T-helper 2 cell treated with Interferon-gamma antibody and Interleukin-4, amounts not matched to agents 100 ng/mL and 5 ng/mL, for 36 hours (primary cell): Measurements from ENCODE around the gene FBLN2. TPM values are rescaled to one million over a fixed set of nuclear protein-coding genes. Genes with fewer than 3 reads are reported as not detected.

Source experiments
- intact Hi-C: fragments of 100-400 bp; cut with micrococcal nuclease; formaldehyde crosslinking; loops from one replicate; pipeline ENCODE4 v1.15.1; 2023
- total RNA-seq: library from RNA; stranded (reverse); gene quantifications from 2 replicates; pipeline ENCODE4 v1.2.3, GENCODE V29; 2022

The FBLN2 gene
- total RNA-seq, 1 donor from 2014 or later: not detected

DNA sequence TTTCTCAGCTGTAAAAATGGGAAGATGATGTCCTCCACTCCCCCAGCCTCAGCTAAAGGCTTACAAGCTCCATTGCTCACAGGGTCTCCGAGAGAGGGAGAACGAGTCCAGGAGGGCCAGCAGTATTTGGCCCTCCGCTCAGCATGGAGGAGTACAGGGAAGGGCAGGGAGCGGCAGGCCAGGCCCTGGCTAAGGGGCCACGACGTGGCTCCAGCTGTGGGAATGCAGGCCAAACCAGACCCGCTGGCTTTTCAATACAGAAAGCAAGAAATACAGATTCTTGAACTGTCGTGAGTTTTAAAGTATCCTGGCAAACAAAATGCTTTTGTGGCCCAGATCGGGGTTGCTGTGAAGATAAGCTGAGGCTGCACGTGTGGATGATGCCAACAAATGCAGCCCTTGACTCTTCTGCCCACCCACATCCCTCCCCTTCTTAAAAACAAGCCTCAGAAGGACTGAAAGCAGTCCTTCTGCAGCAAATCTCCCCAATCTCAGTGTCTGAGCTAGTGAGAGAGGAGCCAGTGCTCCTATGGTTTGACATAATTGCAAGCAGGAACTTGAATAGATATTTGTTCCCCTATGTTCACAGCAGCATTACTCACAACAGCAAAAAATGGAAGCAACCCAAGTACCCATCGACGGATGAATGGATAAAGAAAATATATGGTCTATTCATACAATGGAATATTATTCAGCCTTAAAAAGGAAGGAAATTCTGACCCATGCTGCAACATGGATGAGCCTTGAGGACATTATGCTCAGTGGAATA, 18.5 kb upstream of the FBLN2 start:
- intact Hi-C loops: no loop called here

DNA sequence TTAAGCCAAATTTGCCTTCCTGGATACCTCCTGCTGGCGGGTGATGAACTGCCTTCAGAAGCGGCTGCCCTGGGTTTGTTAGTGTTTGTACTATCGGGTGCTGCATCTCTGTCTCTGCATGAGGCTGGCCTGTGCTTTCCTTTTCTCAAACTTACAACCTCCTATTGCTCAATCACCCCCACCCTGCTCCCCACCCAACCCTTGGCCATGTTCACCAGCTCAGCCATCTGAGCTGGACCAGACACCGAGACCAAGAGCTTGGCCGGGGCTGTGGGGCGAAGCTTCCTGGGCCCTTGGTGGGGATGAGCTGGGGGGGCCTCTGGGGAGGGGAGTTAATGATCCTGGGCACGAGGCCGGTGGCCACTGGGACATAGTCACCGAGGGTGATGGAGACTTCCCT, 16.8 kb upstream of the FBLN2 start:
- intact Hi-C loops: no loop called here

DNA sequence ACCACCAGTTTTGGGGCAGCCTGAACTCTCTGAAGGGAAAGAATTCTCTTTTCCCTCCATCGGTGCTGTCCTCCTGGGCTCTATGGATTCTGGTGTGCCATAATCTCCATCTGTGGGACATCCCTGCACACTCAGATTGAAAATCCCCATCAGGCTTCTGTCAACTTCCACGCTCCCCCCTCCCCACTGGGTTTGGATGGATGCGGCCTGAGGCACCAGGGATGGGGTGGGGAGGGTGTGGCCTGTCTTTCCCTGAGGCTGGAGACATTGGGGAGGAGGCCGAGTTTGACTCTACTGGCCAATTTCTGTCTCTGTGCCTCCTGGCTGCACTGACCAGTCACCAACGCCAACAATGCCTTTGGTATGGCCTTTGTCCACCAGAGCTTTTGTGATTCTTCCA, 16.3 kb upstream of the FBLN2 start:
- intact Hi-C loops: no loop called here

DNA sequence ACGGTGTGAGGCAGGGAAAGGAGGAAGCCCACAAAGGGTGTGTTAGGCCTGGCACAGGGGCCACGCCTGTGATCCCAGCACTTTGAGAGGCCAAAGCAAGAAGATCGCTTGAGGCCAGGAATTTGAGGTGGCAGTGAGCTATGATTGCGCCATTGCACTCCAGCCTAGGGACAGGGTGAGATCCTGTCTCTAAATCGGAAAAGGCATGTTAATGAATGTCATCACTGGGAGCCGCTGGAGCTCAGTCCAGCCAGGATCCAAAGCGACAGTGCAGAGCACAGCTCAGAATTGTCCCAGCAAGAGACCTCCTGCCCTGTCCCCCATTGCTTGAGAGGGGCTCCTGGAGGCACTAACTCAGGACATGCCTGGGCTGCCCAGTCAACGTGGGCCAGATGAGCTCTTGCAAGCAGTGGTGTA, 15.0 kb upstream of the FBLN2 start:
- intact Hi-C loops: no loop called here

DNA sequence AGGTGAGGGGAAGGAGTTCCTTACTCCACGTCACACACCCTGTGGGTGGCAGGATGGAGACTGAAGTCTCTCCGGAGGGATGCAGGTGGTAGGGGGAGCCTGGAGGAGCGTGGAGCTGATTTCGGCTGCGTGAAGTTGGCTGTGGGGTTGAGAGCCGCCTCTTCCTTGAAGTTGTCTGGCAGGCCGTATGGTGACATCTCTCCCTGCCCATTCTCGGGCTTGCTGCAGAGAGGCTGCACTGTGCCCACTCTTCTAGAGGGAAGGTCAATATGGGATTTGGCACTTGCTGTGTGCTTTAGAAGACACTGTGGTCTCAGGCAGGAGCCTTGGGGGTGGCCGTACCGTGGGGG, 13.4 kb upstream of the FBLN2 start:
- intact Hi-C loops: no loop called here

DNA sequence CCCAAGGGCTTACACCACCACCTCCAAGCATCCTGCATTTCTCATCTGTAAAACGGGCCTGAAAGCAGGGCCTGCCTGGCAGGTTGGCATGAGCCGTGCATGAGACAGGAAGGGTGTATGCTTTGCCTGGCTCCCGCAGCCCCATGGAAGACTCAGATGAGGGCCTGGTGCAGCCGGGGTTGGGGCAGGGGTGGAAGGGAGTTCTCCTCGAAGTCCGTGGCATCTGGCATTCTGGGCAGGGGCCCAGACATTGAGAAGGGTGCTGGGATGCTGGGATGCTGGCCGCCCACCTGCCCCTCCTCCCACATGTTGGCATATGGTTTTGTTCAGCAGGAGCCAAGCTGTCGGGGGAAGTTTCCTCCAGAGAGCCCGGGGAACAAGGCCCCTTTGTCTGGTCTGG, 13.0 kb upstream of the FBLN2 start:
- intact Hi-C loops: no loop called here

DNA sequence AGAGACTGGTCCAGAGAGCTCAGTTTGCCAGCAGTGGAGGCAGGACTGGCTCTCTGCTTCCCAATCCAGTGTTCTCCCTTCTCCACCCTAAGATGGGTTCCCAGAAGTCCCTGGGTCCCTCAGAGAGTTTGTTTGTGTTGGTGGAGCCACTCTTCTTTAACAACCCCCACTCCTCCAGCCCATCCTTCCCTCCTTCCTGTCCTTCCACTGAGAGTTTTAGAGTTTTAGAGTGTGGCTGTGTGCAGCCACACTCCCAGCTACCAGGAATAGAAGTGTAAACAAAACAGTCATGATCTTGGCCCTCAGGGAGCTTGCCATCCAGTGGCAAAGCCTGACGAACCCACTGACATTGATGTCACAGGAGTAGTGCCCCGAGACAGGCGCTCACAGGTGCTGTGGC, 12.5 kb upstream of the FBLN2 start:
- intact Hi-C loops: no loop called here

DNA sequence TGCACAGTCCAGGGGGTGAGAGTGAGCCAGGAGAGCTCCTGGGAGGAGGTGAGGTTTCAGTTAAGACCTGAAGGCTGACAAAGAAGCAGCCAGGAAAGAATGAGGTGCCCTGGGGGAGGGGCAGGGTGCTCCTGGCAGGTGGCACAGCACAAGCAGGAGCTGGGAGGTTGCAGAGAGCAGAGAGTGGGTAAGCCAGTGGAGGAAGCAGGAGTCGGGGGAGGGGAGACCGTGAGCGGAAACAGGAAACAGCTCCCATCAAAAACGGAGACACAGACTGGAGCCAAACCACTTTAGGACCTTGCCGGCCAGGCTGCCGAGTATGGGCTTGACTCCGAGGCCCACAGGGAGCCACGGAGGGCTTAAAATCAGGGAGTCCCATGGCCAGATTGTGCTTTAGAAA, 12.1 kb upstream of the FBLN2 start:
- intact Hi-C loops: no loop called here

DNA sequence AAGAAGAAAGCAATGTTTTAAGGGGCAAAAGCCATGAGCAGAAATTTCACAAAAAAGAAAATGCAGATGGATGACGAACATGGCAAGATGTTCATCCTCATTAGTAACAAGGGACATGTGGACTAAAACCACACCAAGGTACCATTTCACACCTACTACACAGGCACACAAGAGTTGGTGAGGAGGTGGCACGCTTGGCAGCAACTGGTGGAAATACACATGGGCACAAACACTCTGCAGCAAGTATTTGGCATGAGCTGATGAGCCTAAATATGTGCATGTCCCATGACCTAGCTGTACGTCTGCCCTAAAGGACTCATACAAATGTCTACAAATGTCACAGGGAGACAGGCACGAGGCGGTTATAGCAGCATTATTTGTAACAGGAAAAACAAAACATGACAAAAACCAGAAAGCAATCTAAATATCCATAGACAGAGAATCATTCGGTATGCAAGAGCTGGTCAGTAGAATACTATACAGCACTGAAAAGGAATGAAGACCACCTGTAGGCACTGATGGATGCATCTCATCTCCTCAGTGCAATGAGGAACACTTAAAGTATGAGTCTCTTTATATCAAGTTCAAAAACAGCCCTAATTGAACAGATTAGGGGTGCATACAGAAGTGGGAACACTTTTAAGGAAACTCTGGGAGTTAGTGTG, 11.5 kb upstream of the FBLN2 start:
- intact Hi-C loops: no loop called here

DNA sequence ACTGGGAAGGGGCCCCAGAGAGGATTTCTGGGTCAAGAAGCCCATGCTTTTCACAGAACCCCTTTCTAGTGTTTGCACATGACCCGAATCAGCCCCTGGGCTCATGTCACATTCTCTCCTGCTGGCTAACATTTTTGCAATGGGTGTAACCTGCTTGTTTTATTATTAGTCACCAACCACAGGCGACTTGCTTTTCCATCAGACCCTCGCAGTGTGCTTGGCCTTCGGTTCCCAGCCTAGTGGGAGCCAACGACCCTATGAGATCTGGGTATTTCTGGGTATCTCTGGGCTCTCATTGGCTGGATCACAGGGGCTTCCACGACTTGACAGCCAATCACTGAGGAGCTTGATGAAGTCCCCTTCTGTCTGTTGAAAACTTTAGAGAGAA, 11.0 kb upstream of the FBLN2 start:
- intact Hi-C loops: no loop called here

DNA sequence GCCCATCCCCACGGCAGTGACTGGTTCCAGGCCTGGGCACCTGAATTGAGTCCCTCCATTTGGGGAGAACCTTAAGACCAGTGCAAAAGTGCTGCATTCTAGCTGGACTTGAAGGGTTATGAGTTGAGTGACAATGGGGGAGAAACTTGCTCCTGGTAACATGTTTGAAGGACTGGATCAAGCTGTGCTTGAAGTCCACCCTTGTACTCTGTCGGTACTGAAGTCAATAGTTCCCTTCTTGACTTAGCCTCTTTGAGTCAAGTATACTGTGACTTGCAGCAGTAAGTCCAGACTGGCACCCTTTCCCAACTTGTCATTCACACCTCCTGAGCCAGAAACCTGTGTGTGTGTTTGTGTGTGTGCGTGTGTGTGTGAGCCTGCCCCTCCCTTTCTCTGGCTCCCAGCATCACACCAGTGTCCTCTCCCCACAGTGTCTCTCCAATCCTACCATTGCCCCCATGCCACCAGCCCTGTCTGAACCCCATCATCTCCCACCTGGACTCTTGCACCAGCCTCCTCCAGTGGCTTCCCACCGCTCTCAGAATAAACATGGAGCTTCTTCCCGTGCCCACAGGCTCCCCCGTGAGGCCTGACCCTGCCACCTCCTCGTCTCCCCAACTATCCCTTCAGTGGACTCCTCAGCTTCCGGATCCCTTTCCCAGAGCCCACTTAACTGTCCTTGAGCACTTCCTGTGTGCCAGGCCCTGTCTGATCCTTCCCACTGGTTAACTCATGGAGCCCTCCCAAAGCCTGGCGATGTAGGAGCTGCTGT, 10.2 kb upstream of the FBLN2 start:
- intact Hi-C loops: no loop called here

DNA sequence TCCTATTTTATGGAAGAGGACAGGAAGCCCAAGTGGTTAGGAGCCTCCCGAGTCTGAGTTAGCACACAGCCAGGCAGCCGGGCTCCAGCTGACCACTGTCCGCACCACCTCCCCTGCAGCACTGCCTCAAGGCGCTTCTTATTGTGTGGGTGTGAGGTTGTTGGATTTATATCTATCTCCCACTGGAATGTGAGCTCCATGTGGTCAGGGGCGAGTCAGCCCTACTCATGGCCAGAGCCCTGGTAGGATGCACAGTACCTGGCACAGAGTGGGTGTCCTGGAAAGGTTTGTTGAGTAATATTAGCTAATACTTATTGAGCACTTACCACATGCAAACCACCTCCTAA, 9.7 kb upstream of the FBLN2 start:
- intact Hi-C loops: no loop called here

DNA sequence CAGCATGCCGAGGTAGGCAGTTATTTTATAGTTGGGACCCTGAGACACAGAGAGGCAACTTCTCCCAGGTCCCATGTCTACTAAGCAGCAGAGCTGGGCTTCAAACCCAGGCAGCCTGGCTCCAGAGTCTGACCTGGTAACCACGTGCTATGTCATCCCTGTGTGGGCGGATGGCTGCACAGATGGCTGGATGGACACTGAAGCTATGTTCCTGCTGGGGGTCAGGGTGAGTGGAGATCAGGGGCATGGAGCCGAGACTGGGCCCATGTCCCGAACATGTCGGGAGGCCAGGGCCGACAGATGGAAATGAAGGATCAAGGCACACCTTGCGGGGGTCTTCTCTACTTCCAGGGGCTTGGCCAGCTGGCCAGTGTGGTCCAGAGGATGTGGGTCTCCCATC, 9.3 kb upstream of the FBLN2 start:
- intact Hi-C loops: no loop called here

DNA sequence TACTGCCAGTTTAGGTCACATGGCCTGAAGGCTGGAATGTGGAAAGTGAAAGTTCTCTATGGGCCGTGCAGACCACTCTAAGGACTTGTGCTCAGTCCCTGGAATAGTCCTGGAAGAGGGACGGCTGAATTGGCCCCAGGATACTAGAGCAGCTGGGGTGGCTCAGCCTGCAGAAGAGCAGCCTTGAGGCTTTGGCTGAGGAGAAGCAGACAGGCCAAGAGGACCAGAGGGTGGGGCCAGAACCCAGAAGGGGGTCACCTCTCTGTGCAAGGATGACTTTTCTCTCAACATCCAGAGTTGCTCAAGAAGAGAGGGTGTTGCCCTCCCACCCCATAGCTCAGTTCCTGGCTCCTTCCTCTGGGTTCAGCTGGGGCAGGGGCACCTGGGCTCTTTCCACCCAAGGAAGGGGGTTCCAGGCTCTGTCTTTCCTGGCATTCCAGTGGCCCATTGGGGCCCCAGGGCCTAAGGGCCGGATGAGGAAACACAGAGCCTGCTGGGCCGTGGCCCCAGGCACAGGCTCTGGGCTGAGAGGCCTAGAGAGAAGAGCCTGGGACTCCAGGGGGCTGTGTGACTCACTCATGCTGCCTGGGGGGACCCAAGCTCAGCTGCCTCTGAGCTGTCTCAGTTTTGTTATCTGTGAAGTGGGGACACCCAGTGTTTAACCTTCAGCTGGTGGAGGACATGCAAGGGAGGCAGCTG, 8.5 kb upstream of the FBLN2 start:
- intact Hi-C loops: no loop called here

DNA sequence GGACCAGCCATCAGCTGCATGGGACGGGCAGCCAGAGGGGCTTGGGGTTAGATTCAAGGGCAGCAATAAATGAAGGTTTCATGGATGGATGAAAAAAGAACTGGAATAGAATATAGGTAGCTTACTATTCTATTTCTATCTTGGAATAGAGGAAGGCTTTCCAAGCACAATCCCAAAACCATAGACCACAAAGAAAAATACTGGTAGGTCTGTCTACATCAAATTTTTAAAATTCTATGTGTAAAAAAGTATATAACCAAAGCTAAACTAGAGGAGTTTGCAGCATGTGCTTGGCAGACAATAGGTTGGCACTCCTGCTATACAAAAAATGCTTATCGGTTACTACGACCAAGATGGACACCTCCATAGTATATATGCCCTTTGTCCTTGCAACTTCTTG, 7.2 kb upstream of the FBLN2 start:
- intact Hi-C loops: no loop called here

DNA sequence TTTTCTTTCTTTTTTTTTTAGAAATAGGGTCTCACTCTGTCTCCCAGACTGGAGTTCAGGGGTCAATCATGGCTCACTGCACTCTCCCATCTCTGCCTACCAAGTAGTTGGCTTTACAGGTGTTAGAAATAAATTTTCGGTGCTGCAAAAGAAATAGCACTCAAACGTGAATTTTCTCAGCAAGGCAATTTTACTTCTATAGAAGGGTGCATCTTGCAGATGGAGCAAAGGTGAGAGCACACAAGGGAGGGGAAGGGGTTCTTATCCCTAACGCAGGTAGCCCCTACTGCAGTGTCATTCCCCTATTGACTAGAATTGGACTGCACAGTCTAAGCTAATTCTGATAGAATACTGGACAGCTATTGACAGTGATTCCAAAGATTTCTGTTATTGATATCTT, 6.8 kb upstream of the FBLN2 start:
- intact Hi-C loops: no loop called here

DNA sequence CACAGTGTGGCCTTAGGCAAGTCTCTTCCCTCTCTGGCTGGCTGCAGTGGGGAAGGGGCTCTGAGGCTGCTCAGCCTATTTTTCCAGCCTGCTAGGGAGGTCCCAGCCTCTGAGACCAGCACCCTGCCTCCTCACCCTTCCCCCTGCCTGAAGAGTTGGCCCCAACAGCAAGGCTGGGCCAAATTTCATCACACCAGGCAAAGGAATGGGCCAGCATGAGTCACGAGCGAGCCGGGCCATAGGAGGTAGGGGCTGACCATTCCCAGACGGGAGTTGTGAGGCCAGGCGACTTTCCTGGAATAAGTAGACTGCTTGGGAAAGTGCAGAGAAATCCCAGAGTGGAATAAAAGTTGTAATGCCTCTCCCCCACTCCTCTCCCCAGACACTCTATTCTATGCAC, 5.7 kb upstream of the FBLN2 start:
- intact Hi-C loops: no loop called here

DNA sequence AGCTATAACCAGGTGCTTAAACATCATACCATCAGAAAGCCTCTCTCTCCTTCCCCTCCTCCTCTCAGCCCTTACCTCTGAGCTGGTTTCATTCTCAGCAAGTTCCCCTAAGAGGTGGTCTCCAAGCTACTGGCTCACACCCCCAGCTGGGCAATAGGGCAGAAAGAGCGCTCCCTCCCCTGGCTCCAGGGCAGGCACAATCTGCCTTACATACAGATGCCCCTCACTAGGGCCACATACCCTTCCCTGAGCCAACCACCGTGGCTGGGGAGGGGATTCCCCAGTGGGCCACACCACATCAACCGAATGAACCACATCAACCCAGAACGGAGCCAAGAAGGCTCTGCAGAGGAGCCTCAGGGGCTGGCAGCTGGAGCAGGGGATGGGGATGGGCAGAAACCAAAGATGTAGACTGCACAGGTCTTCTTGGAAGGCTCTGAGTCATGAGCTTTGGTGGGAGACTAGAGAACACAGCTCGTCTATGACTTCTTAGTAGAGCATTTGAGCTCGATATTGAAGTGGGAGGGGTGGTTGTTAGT, 4.6 kb upstream of the FBLN2 start:
- intact Hi-C loops: no loop called here

DNA sequence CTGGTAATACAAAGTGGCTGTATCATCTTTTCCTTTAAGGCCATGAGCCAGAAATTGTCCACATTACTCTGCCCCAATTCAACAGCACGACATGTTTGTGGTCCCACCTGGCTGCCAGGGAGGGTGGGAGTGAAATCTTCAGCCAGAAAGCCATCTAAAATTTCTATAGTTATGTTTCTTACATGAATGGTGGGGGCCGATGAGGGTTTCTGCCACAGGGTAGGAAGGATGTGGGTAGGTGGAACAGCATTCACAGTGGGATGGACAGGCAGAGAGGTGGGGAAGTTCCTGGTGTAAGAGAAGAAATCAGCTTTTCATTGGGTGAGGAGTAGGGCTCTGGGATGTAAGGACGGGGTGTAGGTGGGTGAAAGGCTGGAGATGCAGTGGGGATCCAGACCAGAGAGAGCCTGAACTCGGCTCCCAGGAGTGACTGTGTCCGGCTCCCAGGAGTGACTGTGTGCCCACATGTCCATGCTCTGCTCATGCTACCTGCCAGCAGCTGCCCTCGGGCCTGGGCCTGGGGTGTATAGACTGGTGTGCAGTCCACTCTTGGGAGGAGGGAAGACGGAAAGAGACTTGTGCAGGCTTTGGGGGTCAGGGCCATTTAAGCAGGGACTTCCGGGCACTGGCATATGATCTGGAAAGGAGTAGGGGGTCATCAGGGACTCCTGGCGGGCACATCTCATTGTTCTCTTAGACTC, 3.8 kb upstream of the FBLN2 start:
- intact Hi-C loops: no loop called here

DNA sequence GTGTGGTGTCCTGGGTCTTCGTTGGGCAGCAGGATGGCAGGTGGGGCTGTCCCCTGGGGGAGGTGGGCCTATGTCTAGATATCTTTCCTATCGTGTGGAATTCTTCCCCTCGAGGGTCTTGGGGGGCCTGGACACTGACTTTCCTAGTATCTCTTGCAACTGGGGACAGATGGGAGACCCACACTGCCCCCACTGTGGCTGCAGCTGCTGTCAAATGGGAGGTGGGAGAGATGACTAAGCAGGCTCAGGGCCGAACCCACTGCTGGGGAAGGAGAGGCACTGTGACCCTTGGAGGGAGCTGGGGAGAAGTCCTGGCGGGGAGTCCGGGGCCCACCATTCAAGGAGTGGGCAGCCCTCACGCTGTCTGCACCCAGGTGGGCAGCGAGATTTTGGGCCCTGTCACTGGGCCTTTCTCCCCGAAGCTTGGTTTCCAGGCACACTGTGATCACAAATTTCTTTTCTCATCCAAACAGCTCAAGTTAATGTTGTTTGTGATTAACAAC, 2.9 kb upstream of the FBLN2 start:
- intact Hi-C loops: no loop called here

DNA sequence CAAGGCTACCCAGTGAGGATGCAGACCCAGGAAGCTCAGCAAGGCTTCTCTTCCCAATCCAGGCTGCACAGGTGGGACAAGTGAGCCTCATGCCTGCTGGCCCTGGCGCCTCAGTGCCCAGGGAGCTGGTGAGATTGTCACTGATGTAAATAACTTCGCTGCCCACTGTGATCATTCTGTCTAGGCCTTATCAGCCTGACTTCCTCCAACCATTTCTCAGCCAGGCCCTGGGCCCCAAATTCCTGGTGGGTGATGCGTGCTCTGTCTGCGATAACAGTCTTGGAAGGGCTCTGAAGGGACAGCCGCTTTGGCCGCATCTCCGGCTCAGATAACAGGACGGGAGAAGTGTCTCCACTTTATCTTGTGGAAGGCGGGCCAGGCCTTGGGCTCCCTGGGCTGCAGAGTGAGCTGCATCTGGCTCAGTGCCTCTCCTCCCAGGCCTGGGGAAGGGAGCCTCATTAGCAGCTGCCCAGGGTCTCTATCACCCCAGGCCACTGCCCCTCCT, 2.2 kb upstream of the FBLN2 start:
- intact Hi-C loops: no loop called here
